NCI-H1092 treated with DMSO at 0.1 percent for 48 hours (cell line): ENCODE measurements around the gene HOOK1.
"Not testable (repeated sequence)": the region's sequence is repeated elsewhere in the genome, so short reads cannot be mapped to it uniquely, and the experiment has no call there.

Source experiments
- DNase-seq: peaks from one replicate; lab custom pipeline; 2025; lab: John Stamatoyannopoulos, UW

HOOK1 gene

GRCh38 chr1:59819566-59820438 is 5.1 kb downstream of the HOOK1 start:
- no peak for DNase-seq

DNA sequence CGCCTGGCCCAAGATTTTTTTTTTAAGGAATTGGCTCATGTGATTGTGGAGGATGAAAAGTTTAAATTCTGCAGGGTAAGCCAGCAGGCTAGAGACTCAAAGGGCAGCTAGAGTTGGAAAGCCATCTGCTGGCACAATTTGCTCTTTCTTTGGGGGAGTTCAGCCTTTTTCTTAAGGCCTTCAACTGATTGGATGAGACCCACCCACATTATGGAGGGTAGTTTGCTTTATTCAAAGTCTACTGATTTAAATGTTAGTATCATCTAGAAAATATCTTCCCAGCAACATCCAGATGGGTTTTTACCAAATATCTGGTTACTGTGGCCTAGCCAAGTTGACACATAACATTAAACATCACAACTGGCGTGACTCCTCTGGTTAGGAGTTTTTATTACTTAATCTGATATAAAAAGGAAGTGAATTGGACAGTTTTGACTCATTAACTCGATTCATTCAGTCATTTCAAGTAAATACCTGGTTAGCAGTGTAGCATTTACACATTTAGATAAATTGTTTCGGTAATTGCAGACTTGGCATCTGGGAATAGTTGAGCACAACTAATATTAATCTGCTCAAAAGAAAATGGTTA is 12.4 kb downstream of the HOOK1 start:
- DNase-seq = no peak

GRCh38 chr1:59828160-59828559 is 13.4 kb downstream of the HOOK1 start:
- DNase-seq = no peak

DNA sequence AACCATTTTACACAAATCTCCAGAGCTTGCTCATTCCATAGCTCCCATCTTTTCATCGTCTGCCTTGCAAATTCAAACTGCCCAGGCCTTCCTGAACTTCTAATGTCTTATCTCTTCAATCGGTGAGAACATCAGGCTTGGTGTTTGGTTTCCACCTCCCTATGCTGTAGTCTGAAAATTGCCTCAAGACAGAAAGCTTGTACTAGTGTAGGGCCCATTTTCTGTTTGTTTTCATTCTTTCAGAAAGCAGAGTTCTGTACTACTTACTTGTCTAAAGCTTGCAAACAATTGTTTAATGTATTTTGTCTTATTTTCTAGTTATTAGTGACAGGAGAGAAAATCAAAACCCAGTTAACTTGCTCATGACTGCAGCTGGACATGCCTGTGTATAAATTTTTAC is 16.8 kb downstream of the HOOK1 start:
- DNase-seq = no peak

- no peak for DNase-seq
Measured at GRCh38 chr1:59833022-59833421, 18.3 kb downstream of the HOOK1 start.

GRCh38 chr1:59833991-59834390 is 19.2 kb downstream of the HOOK1 start:
- DNase-seq = no peak

DNA sequence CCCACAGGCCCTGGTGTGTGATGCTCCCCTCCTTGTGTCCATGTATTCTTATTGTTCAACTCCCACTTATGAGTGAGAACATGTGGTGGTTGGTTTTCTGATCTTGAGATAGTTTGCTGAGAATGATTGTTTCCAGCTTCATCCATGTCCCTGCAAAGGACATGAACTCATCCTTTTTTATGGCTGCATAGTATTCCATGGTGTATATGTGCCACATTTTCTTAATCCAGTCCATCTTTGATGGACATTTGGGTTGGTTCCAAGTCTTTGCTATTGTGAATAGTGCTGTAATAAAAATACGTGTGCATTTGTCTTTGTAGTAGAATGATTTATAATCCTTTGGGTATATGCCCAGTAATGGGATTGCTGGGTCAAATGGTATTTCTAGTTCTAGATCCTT is 23.1 kb downstream of the HOOK1 start:
- not testable (repeated sequence) for DNase-seq

DNA sequence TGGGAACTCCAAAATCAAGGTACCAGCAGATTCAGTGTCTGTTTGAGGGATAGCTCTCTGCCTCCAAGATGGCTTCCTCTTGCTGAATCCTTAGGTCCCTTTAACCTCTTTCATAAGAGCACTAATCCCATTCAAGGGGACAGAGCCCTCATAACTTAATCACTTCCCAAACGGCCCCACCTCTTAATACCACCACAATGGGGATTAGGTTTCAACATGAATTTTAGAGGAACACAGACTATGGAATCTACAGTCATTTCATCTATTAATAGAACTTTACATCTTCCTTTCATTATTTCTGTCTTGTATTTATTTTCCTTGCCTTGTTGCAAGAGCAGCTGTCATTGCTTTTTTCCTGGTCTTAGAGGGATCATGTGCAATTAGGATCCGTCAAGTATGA is 30.3 kb downstream of the HOOK1 start:
- no peak for DNase-seq

DNA sequence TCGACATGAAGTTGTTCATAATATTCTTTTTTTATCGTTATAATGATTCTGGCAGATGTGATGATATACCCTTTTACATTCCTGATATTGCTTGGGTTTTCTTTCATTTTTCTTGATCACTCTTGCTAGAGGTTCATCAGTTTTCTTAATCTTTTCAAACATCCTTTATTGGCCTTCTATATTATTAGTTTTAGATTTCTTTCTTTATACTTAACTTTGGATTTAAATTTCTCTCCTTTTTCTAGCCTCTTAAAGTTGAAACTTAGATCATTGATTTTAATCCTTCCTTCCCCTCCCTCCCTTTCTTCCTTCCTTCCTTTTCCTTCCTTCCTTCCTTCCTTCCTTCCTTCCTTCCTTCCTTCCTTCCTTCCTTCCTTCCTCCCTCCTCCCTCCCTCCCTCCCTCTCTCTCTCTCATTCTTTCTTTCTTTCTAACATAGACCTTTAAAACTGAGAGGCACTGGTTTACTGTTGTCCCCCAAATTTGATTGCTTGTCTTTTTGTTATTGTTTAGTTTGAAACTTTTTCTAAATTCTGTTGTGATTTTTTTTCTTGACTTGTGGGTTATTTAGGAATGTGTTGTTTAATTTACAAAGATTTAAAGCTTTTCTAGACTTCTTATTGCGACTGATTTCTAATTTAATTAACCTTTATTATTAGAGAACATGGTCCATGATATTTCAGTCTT is 31.6 kb downstream of the HOOK1 start:
- DNase-seq = no peak

DNA sequence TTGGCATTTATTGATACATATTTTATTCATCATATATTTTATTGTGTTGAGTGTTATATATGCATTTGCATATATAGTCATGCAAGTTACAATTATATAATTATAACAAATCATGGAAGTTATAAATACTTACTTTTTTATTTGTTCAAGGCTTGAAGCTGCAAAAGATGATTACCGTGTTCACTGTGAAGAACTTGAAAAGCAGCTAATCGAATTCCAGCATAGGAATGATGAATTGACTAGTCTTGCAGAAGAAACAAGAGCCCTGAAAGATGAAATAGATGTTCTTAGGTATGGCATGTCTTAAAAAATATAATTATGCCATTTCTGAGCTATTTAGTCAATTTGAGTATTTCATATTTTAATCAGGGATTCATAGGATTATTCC is 32.1 kb downstream of the HOOK1 start:
- DNase-seq = no peak

- DNase-seq = no peak
Measured at GRCh38 chr1:59852117-59852516, 37.4 kb downstream of the HOOK1 start.

- not testable (repeated sequence) for DNase-seq
Measured at GRCh38 chr1:59855297-59855696, 40.5 kb downstream of the HOOK1 start.

DNA sequence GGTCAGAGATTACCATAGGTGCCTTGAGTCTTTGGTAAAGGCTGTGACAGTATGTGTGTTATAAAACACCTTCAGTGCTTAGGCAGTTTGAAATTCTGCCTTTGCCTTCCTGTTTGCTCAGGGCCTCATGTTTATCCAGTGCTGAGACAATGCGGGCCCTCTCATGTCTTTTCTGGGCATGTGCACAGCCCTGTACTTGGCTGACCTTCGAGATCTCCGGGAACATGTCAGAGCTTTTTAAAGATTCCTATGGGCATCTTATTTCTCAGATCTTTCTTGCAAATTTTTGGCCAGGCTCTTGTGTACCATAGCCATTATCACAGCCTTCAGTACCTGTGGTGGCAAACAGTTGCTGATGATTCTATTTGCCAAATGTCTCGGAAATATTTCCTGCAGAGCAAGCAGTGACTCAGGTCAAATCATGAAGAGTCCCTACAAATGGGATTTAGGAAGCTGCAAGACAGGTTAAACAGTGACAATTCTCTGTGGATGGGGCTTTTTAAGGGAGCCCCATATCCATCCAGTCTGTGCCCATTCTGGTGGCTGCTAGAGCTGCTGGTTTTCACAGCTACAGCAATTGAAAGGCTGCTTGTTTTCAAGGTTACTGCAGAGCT is 42.1 kb downstream of the HOOK1 start:
- no peak for DNase-seq

DNA sequence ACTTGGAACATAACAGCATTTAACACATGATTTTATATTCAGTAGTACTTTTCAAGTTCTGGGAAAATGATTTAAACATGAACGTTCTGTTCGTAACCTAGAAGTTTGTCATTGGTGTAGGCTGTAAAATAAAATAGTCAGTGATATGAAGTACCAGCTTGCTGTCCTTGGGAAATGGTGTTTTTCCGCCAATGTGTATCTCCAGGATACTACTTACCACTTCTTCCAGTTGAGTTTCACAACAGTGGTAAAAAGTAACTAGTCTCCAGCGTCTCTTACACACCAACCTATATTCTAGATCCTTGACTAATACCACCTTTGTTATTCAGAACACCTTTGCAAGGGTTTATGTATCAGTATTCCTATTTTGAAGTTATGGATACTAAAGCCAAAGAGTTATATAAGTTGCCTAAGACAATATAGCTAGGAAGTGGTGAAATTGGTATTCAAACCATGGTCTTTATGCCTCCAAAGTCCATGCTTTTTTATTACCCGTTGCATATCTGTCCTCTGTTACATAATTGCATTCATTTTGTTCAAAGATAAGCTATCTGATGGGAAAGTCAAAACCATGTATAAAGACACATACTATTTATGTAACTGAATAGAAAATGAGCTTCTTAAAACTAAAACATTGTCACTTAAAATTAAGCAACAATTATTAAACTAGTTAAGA is 43.1 kb downstream of the HOOK1 start:
- no peak for DNase-seq

DNA sequence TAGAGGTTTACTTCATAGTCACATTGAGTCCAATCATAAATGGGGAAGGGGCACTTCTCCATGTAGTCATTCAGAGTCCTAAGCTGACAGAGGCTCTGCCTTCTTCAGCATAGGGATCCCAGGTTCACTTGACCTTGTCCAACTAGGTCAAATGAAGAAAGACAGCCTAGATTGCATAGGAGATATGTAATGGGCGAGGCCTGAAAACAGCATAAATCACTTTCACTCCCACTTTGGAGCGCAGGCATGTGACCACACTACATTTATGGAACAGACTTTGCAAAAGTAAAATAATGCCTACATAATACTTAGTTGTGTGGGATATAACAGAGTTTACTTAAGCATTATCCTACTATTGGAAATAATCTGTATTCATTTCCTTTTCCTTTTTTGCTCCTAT is 51.7 kb downstream of the HOOK1 start:
- no peak for DNase-seq

GRCh38 chr1:59871746-59872145 is 57.0 kb downstream of the HOOK1 start:
- DNase-seq = no peak

- DNase-seq = no peak
Measured at GRCh38 chr1:59877108-59877682, 62.4 kb downstream of the HOOK1 start.

DNA sequence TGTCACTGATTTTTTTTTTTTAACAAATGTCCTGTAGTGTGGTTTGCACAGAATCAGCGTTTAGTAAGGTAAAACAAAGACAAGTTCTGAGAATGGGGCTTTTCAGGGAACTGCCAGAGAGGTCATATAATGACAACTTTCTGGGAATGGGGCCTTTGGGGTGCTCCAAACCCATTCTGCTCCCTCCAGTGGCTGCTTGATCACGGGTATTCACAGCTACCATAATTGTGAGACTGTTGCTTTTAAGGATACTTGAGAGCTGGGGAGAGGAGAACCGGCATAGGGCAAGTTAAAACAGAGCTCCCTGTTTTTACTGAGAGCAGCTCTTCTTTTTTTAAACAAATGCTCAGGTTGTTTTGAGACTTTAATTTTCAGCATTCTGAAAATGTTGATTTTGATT is 63.6 kb downstream of the HOOK1 start:
- DNase-seq = no peak

DNA sequence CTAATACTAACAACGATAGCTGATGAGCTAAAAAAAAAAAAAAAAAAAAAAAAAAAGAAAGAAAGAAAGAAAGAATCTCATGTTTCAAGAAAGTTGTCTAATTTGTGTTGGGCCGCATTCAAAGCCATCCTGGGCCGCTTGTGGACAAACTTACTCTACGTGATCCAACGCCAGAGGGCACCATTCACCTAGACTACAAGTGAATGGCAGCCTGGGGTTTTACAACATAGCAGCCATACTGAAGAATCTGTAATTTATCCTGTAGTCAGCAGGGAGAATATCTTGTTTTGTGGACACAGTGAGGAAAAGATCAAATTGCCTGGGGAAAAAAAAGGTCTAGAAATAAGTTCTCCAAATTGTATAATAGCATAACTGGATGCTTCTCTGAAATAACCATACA is 64.8 kb downstream of the HOOK1 start:
- peak; percentile 37 for DNase-seq

- no peak for DNase-seq
Measured at GRCh38 chr1:59879996-59880505, 65.3 kb downstream of the HOOK1 start.

DNA sequence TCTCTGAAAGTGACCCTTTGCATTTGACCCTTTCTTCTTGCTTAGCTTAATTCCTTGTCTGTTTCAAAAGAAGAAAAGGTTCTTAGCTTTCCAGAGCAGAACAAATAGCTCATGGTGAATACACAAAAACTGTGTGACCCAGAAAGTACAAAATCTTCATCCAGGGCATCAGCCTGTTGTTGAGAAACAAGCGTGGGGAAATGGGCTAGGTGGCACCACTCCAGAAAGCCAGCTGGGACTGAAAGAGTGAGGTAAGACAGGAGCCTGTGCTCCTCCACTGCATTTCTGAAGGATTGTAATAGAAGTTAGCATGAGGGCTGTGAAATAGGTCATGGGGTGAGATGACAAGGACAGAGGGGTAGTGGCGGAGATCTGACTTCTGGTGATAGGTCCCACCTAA is 66.0 kb downstream of the HOOK1 start:
- DNase-seq = no peak
